HepG2 (cell line): ENCODE results near the gene EFCAB8. TPM values are rescaled to one million over a fixed set of nuclear protein-coding genes. Genes with fewer than 3 reads are reported as not detected.
A peak's percentile ranks its signal among the peaks of the same experiment; 100 is the strongest.

ENCODE experiments used
- CREM ChIP-seq, 2 experiments: sonication (generic) in 1 of 2; formaldehyde crosslinking in 1 of 2; IDR thresholded peaks; 2 replicates each; pipeline versions ENCODE4 v1.4.0 to v1.6.1; 2016 to 2020; ENCODE audit warnings: antibody characterized with exemption in 1 of 2, mild to moderate bottlenecking in 1 of 2, missing genetic modification reagents in 1 of 2
- FOSL1 ChIP-seq: sonication (generic); formaldehyde crosslinking; IDR thresholded peaks from 2 replicates; pipeline ENCODE4 v1.9.0; 2021; ENCODE audit warnings: missing genetic modification reagents, borderline replicate concordance
- GATAD2A ChIP-seq: IDR thresholded peaks from 2 replicates; pipeline ENCODE4 v1.6.1; 2016
- IKZF4 ChIP-seq: sonication (generic); formaldehyde crosslinking; IDR thresholded peaks from 2 replicates; pipeline ENCODE4 v1.5.1; 2020; ENCODE audit warnings: borderline replicate concordance, mild to moderate bottlenecking, low read depth, missing genetic modification reagents; ENCODE audit errors: not compliant biosample characterization
- KLF6 ChIP-seq: IDR thresholded peaks from 2 replicates; pipeline ENCODE4 v1.8.0; 2016; ENCODE audit warnings: missing biosample characterization, missing genetic modification reagents
- RCOR2 ChIP-seq: IDR thresholded peaks from 2 replicates; pipeline ENCODE4 v1.6.1; 2016; ENCODE audit warnings: missing biosample characterization, missing genetic modification reagents
- RFX3 ChIP-seq: IDR thresholded peaks from 2 replicates; pipeline ENCODE4 v1.6.1; 2016; ENCODE audit warnings: missing biosample characterization, missing genetic modification reagents
- TBL1XR1 ChIP-seq: fragments of 150-350 bp; IDR thresholded peaks from 2 replicates; pipeline ENCODE4 v1.6.1; 2014; ENCODE audit warnings: borderline replicate concordance, low read length; ENCODE audit not compliant: partially characterized antibody
- ZNF12 ChIP-seq: sonication (generic); formaldehyde crosslinking; IDR thresholded peaks from 2 replicates; pipeline ENCODE4 v1.5.0; 2020; ENCODE audit warnings: missing genetic modification reagents
- ZNF121 ChIP-seq: sonication (generic); formaldehyde crosslinking; IDR thresholded peaks from 2 replicates; pipeline ENCODE4 v1.5.0; 2020; ENCODE audit warnings: mild to moderate bottlenecking, missing genetic modification reagents
- ZNF264 ChIP-seq: sonication (generic); formaldehyde crosslinking; IDR thresholded peaks from 2 replicates; pipeline ENCODE4 v1.4.0; 2020; ENCODE audit warnings: missing genetic modification reagents
- ZNF335 ChIP-seq: sonication (generic); formaldehyde crosslinking; IDR thresholded peaks from 2 replicates; pipeline ENCODE4 v1.4.0; 2020; ENCODE audit warnings: missing genetic modification reagents
- ZNF34 ChIP-seq: sonication (generic); formaldehyde crosslinking; IDR thresholded peaks from 2 replicates; pipeline ENCODE4 v1.4.0; 2020; ENCODE audit warnings: mild to moderate bottlenecking, missing genetic modification reagents, borderline replicate concordance
- ZNF616 ChIP-seq: sonication (generic); formaldehyde crosslinking; IDR thresholded peaks from 2 replicates; pipeline ENCODE4 v1.5.0; 2020; ENCODE audit warnings: low read depth, mild to moderate bottlenecking, missing genetic modification reagents
- ZNF749 ChIP-seq: sonication (generic); formaldehyde crosslinking; IDR thresholded peaks from 2 replicates; pipeline ENCODE4 v1.8.0; 2022; ENCODE audit warnings: mild to moderate bottlenecking, missing genetic modification reagents, moderate library complexity, borderline replicate concordance
- polyA plus RNA-seq, 8 experiments: library from polyadenylated mRNA; depleted of rRNA in 3 of 8; stranded (reverse) in 7 of 8; unstranded in 1 of 8; fragments of >200 nt; fragmentation: Illumina TruSeq in 4 of 8; extraction: Trizol in 4 of 8; gene quantifications; 2 replicates each; pipeline versions ENCODE4 v1.2.1 to v1.2.3, GENCODE V29; 2011 to 2016; ENCODE audit warnings: low read depth in 4 of 8, missing spikeins in 1 of 8, mixed read lengths in 1 of 8; ENCODE audit not compliant: insufficient read depth in 1 of 8
- total RNA-seq, 5 experiments: library from RNA; depleted of rRNA; stranded (reverse); fragments of >200 nt; fragmentation: Illumina TruSeq; extraction: Trizol; gene quantifications; 2 replicates each; pipeline ENCODE4 v1.2.3, GENCODE V29; 2016; ENCODE audit warnings: low read depth in 1 of 5
- TF ChIP-seq, protein P1 (sequence below): sonication (generic); formaldehyde crosslinking; IDR thresholded peaks from 2 replicates; pipeline ENCODE4 v1.4.0; 2020; ENCODE audit warnings: missing genetic modification reagents, mild to moderate bottlenecking, borderline replicate concordance
- TF ChIP-seq, protein P2 (sequence below): conservative IDR thresholded peaks from 2 replicates; pipeline ENCODE4 v1.6.1; 2018; ENCODE audit warnings: missing genetic modification reagents
- TF ChIP-seq, protein P3 (sequence below): IDR thresholded peaks from 2 replicates; pipeline ENCODE4 v1.6.1; 2016; ENCODE audit warnings: missing biosample characterization, missing genetic modification reagents, low read depth
- TF ChIP-seq, protein P4 (sequence below): sonication (generic); formaldehyde crosslinking; IDR thresholded peaks from 2 replicates; pipeline ENCODE4 v1.4.0; 2020; ENCODE audit warnings: mild to moderate bottlenecking, missing genetic modification reagents
- TF ChIP-seq, protein P5 (sequence below): IDR thresholded peaks from 2 replicates; pipeline ENCODE4 v1.6.1; 2016; ENCODE audit warnings: mild to moderate bottlenecking

EFCAB8 gene
- total and polyA plus RNA-seq, 2 of the 13 experiments (the other 11 are each of a cell fraction or from before 2014, with no cell fraction given): 0.15 to 0.22 TPM

DNA sequence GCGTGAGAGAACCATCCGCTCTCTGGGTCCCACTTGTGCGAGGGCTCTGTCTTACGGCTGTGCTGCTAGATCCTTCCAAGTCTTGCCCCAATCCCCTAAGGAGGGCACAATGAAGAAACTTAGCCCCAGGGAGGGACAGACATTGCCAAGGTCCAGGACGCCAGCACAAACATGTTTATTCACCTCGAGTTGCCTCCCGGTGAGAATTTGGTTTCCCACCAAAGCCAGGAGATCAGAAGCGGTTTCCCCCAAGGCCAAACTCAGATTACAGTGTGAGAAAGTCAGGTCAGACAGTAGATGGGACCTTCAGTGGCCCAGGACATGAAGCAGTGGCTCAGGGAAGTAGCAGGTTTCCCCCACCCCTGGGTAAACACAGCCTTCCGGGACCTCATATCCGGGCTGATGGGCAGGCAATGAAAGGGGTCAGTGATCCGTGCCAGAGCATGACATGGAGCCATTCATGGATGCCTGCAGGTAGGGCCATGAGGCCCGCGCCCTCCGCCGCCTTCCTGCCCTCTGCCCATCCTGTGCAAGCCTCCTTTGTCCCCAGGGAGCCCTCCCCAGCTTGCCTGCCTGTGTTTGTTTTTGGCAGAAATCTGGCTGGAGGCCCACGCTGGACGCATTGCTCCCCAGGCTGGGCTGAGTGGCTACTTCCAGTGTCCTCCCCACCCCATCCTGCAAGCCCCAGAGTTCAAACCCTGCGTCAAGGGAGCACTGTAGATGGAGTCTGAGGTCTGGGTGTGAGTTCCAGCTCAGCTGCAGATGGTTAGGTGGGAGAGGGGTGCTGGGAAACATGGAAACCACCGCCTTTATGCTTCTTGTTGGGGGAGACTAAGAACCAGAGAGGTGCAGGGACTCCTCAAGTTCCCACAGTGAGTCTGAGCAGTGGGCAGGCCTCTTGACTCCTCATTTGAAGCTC, 150.8 kb downstream of the EFCAB8 start (continued):
- TF ChIP-seq, protein P1, sequence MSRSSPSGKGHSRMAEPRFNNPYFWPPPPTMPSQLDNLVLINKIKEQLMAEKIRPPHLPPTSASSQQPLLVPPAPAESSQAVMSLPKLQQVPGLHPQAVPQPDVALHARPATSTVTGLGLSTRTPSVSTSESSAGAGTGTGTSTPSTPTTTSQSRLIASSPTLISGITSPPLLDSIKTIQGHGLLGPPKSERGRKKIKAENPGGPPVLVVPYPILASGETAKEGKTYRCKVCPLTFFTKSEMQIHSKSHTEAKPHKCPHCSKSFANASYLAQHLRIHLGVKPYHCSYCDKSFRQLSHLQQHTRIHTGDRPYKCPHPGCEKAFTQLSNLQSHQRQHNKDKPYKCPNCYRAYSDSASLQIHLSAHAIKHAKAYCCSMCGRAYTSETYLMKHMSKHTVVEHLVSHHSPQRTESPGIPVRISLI (CRISPR knock-in tag): peak; percentile 82; the same call in 1 of the 2 replicates
- TF ChIP-seq FOSL1 (CRISPR knock-in tag) (peak; percentile 6; the same call in 1 of the 2 replicates), ZNF121 (CRISPR knock-in tag) (0 out of 2 replicates have a peak, but pooled peaks have one; percentile 79), ZNF335 (CRISPR knock-in tag) (peak; percentile 75; the same call in 1 of the 2 replicates), RCOR2 (peak; percentile 96), RFX3 (peak; percentile 47; the same call in 1 of the 2 replicates), CREM (IDR thresholded peaks at IDR 0.05) (peak; percentile 88), CREM (CRISPR knock-in tag; IDR thresholded peaks at IDR 0.05) (no peak), ZNF34 (CRISPR knock-in tag) (peak; percentile 100), ZNF12 (CRISPR knock-in tag) (peak; percentile 93), ZNF264 (CRISPR knock-in tag) (peak; percentile 36; the same call in 1 of the 2 replicates), KLF6 (CRISPR knock-in tag) (peak; percentile 50; the same call in 1 of the 2 replicates), TBL1XR1 (no peak), GATAD2A (CRISPR knock-in tag) (peak; percentile 99), IKZF4 (peak; percentile 68), ZNF749 (peak; percentile 67), ZNF616 (CRISPR knock-in tag) (peak; percentile 80)
- TF ChIP-seq, protein P2, sequence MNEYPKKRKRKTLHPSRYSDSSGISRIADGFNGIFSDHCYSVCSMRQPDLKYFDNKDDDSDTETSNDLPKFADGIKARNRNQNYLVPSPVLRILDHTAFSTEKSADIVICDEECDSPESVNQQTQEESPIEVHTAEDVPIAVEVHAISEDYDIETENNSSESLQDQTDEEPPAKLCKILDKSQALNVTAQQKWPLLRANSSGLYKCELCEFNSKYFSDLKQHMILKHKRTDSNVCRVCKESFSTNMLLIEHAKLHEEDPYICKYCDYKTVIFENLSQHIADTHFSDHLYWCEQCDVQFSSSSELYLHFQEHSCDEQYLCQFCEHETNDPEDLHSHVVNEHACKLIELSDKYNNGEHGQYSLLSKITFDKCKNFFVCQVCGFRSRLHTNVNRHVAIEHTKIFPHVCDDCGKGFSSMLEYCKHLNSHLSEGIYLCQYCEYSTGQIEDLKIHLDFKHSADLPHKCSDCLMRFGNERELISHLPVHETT (CRISPR knock-in tag): peak; percentile 50; the same call in 1 of the 2 replicates
- TF ChIP-seq, protein P3, sequence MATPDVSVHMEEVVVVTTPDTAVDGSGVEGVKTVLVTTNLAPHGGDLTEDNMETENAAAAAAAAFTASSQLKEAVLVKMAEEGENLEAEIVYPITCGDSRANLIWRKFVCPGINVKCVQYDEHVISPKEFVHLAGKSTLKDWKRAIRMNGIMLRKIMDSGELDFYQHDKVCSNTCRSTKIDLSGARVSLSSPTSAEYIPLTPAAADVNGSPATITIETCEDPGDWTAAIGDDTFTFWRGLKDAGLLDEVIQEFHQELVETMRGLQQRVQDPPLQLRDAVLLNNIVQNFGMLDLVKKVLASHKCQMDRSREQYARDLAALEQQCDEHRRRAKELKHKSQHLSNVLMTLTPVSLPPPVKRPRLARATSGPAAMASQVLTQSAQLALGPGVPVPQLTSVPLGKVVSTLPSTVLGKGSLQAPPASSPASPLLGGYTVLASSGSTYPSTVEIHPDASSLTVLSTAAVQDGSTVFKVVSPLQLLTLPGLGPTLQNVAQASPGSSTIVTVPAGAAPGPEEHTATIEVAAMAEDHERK (CRISPR knock-in tag): peak; percentile 16; the same call in 1 of the 2 replicates
- TF ChIP-seq, protein P4, sequence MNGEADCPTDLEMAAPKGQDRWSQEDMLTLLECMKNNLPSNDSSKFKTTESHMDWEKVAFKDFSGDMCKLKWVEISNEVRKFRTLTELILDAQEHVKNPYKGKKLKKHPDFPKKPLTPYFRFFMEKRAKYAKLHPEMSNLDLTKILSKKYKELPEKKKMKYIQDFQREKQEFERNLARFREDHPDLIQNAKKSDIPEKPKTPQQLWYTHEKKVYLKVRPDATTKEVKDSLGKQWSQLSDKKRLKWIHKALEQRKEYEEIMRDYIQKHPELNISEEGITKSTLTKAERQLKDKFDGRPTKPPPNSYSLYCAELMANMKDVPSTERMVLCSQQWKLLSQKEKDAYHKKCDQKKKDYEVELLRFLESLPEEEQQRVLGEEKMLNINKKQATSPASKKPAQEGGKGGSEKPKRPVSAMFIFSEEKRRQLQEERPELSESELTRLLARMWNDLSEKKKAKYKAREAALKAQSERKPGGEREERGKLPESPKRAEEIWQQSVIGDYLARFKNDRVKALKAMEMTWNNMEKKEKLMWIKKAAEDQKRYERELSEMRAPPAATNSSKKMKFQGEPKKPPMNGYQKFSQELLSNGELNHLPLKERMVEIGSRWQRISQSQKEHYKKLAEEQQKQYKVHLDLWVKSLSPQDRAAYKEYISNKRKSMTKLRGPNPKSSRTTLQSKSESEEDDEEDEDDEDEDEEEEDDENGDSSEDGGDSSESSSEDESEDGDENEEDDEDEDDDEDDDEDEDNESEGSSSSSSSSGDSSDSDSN: peak; percentile 97
- TF ChIP-seq, protein P5, sequence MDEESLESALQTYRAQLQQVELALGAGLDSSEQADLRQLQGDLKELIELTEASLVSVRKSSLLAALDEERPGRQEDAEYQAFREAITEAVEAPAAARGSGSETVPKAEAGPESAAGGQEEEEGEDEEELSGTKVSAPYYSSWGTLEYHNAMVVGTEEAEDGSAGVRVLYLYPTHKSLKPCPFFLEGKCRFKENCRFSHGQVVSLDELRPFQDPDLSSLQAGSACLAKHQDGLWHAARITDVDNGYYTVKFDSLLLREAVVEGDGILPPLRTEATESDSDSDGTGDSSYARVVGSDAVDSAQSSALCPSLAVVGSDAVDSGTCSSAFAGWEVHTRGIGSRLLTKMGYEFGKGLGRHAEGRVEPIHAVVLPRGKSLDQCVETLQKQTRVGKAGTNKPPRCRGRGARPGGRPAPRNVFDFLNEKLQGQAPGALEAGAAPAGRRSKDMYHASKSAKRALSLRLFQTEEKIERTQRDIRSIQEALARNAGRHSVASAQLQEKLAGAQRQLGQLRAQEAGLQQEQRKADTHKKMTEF (CRISPR knock-in tag): peak; percentile 99
